HG03139 (cell line): ENCODE results near the gene ZNF526.

Experiments used
- ATAC-seq: cut with Tn5 transposase; IDR thresholded peaks from one replicate; pipeline ENCODE4 v1.9.1; 2021; ENCODE audit not compliant: unreplicated experiment

Gene ZNF526

GRCh38 chr19:42220751-42221097 is 612 bp downstream of the ZNF526 start:
- ATAC-seq, result no peak

- ATAC-seq, result no peak
These were observed 5.0 kb downstream of the ZNF526 start for GRCh38 chr19:42224940-42225717.

- ATAC-seq, result no peak
These were observed 5.7 kb downstream of the ZNF526 start for GRCh38 chr19:42225718-42226292.

GRCh38 chr19:42226886-42227285 is 6.8 kb downstream of the ZNF526 start:
- no peak for ATAC-seq

- ATAC-seq, result no peak
These were observed 8.5 kb downstream of the ZNF526 start for GRCh38 chr19:42228641-42229040.

GRCh38 chr19:42229301-42229854 is 9.3 kb downstream of the ZNF526 start:
- ATAC-seq, result no peak

- no peak for ATAC-seq
These were observed 9.8 kb downstream of the ZNF526 start for GRCh38 chr19:42229855-42230351.

GRCh38 chr19:42230571-42230970 is 10.5 kb downstream of the ZNF526 start:
- ATAC-seq, result no peak

GRCh38 chr19:42232435-42232834 is 12.3 kb downstream of the ZNF526 start:
- ATAC-seq, result no peak

GRCh38 chr19:42233106-42233505 is 13.0 kb downstream of the ZNF526 start:
- no peak for ATAC-seq

GRCh38 chr19:42233678-42234292 is 13.7 kb downstream of the ZNF526 start:
- no peak for ATAC-seq

- ATAC-seq, result no peak
These were observed 14.3 kb downstream of the ZNF526 start for GRCh38 chr19:42234364-42234763.

GRCh38 chr19:42235181-42235580 is 15.1 kb downstream of the ZNF526 start:
- ATAC-seq, result no peak

GRCh38 chr19:42239544-42240220 is 19.6 kb downstream of the ZNF526 start:
- no peak for ATAC-seq

GRCh38 chr19:42241279-42241678 is 21.2 kb downstream of the ZNF526 start:
- ATAC-seq, result no peak

- no peak for ATAC-seq
These were observed 22.0 kb downstream of the ZNF526 start for GRCh38 chr19:42242069-42242511.

- peak; percentile 53 for ATAC-seq
These were observed 22.6 kb downstream of the ZNF526 start, which contains the start of gene GSK3A for GRCh38 chr19:42242512-42243409. Gene GSK3A, minus strand, starts transcription at chr19:42242602. Its CDS starts 137 bp downstream, at chr19:42242465.

- ATAC-seq, result peak; percentile 25
These were observed 24.5 kb downstream of the ZNF526 start for GRCh38 chr19:42244347-42245220.

- ATAC-seq, result no peak
These were observed 25.1 kb downstream of the ZNF526 start for GRCh38 chr19:42245231-42245630.
